ENCODE measurements around the gene EML6.

The EML6 gene

GRCh38 chr2:54878182-54878581 is 154.7 kb downstream of the EML6 start:
- no peak for TF ChIP-seq MAX (IDR thresholded peaks at IDR 0.05; ENCODE audit: low read depth, low read length)
- no peak for TF ChIP-seq CTCF (IDR thresholded peaks at IDR 0.05; ENCODE audit: low read depth, low read length)
- TF ChIP-seq POLR2A (IDR thresholded peaks at IDR 0.05; ENCODE audit: extremely low read depth, insufficient read length), result no peak
- TF ChIP-seq MYC (IDR thresholded peaks at IDR 0.05; ENCODE audit: low read depth, low read length), result no peak
- no peak for DNase-seq (ENCODE audit: low read depth)
- no peak overlapping the region for H3K4me3 ChIP-seq (ENCODE audit: low read depth, low read length)

- no peak overlapping the region for H3K4me3 ChIP-seq (ENCODE audit: low read depth, low read length)
- no peak for DNase-seq (ENCODE audit: low read depth)
- no peak for TF ChIP-seq MAX (IDR thresholded peaks at IDR 0.05; ENCODE audit: low read depth, low read length)
- TF ChIP-seq POLR2A (IDR thresholded peaks at IDR 0.05; ENCODE audit: extremely low read depth, insufficient read length), result no peak
- no peak for TF ChIP-seq MYC (IDR thresholded peaks at IDR 0.05; ENCODE audit: low read depth, low read length)
- no peak for TF ChIP-seq CTCF (IDR thresholded peaks at IDR 0.05; ENCODE audit: low read depth, low read length)
Observed at GRCh38 chr2:54879032-54879431, 155.6 kb downstream of the EML6 start.

- DNase-seq (ENCODE audit: low read depth), result no peak
- TF ChIP-seq POLR2A (IDR thresholded peaks at IDR 0.05; ENCODE audit: extremely low read depth, insufficient read length) (no peak), MYC (IDR thresholded peaks at IDR 0.05; ENCODE audit: low read depth, low read length) (no peak), MAX (IDR thresholded peaks at IDR 0.05; ENCODE audit: low read depth, low read length) (no peak), CTCF (IDR thresholded peaks at IDR 0.05; ENCODE audit: low read depth, low read length) (no peak)
- H3K4me3 ChIP-seq (ENCODE audit: low read depth, low read length), result no peak overlapping the region
Observed at GRCh38 chr2:54879598-54880332, 156.3 kb downstream of the EML6 start.

GRCh38 chr2:54880428-54880827 is 157.0 kb downstream of the EML6 start:
- TF ChIP-seq POLR2A (IDR thresholded peaks at IDR 0.05; ENCODE audit: extremely low read depth, insufficient read length) (no peak), MAX (IDR thresholded peaks at IDR 0.05; ENCODE audit: low read depth, low read length) (no peak), CTCF (IDR thresholded peaks at IDR 0.05; ENCODE audit: low read depth, low read length) (no peak), MYC (IDR thresholded peaks at IDR 0.05; ENCODE audit: low read depth, low read length) (no peak)
- H3K4me3 ChIP-seq (ENCODE audit: low read depth, low read length), result no peak overlapping the region
- DNase-seq (ENCODE audit: low read depth), result no peak

- TF ChIP-seq CTCF (IDR thresholded peaks at IDR 0.05; ENCODE audit: low read depth, low read length) (no peak), MYC (IDR thresholded peaks at IDR 0.05; ENCODE audit: low read depth, low read length) (no peak), MAX (IDR thresholded peaks at IDR 0.05; ENCODE audit: low read depth, low read length) (no peak), POLR2A (IDR thresholded peaks at IDR 0.05; ENCODE audit: extremely low read depth, insufficient read length) (no peak)
- no peak overlapping the region for H3K4me3 ChIP-seq (ENCODE audit: low read depth, low read length)
- no peak for DNase-seq (ENCODE audit: low read depth)
Observed at GRCh38 chr2:54881759-54882158, 158.3 kb downstream of the EML6 start.
